Left renal pelvis (tissue), 4 donors: Measurements from ENCODE around the gene ITPR3. TPM values are rescaled to one million over a fixed set of nuclear protein-coding genes. Genes with fewer than 3 reads are reported as not detected.

Experiments used
- DNase-seq, 4 donors: peaks; one replicate each; pipeline ENCODE4 v3.0.0-alpha.2; 2013; ENCODE audit warnings: low read depth in 4 of 4, low spot score in 3 of 4
- polyA plus RNA-seq, 4 donors: library from polyadenylated mRNA; unstranded; fragments of 120-200 nt; gene quantifications; one replicate each; pipeline ENCODE4 v1.2.1, GENCODE V29; 2013; ENCODE audit not compliant: insufficient read length in 4 of 4

ITPR3 gene
- polyA plus RNA-seq, 4 donors: 7.5 to 17.0 (median 9.0) TPM

GRCh38 chr6:33664506-33665057 lies 43.5 kb downstream of the ITPR3 start:
- no peak for DNase-seq

DNA sequence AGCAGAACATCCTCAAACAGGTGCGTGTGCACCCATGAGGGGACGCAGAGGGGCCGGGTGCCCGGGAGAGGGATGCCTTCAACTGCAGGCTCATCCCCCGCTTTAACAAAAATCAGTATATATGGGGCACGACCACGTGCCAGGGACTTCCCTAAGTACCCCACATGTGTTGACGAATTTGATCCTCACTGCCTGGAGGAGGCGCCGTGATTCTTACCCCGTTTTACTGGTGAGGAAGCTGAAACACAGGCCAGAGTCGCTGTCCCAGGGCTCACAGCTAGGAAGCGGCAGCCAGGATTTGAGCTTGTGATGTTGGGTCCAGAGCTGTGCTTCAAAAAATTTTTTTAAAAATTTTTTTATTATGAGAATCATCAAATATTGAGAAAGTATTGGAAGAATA lies 44.8 kb downstream of the ITPR3 start:
- DNase-seq: no peak

DNA sequence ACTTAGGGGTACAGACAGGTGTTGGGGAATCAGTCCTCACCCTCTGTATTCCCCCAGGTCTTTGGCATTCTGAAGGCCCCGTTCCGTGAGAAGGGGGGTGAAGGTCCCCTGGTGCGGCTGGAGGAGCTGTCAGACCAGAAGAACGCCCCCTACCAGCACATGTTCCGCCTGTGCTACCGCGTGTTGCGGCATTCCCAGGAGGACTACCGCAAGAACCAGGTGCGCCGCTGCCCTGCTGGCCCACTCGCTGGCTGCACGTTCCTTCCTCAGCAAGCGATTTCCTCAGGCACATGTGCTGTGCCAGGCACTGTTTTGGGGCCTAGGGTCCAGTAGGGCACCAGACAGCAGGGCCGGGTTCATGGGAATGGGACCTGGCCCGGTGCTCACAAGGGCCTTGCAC lies 46.0 kb downstream of the ITPR3 start:
- DNase-seq: no peak

- no peak for DNase-seq
Measured at GRCh38 chr6:33667776-33668175, 46.7 kb downstream of the ITPR3 start.

- DNase-seq: no peak
Measured at GRCh38 chr6:33668328-33668727, 47.2 kb downstream of the ITPR3 start.

- DNase-seq: no peak
Measured at GRCh38 chr6:33668914-33669313, 47.8 kb downstream of the ITPR3 start.

GRCh38 chr6:33670086-33670660 lies 49.1 kb downstream of the ITPR3 start:
- DNase-seq: no peak

DNA sequence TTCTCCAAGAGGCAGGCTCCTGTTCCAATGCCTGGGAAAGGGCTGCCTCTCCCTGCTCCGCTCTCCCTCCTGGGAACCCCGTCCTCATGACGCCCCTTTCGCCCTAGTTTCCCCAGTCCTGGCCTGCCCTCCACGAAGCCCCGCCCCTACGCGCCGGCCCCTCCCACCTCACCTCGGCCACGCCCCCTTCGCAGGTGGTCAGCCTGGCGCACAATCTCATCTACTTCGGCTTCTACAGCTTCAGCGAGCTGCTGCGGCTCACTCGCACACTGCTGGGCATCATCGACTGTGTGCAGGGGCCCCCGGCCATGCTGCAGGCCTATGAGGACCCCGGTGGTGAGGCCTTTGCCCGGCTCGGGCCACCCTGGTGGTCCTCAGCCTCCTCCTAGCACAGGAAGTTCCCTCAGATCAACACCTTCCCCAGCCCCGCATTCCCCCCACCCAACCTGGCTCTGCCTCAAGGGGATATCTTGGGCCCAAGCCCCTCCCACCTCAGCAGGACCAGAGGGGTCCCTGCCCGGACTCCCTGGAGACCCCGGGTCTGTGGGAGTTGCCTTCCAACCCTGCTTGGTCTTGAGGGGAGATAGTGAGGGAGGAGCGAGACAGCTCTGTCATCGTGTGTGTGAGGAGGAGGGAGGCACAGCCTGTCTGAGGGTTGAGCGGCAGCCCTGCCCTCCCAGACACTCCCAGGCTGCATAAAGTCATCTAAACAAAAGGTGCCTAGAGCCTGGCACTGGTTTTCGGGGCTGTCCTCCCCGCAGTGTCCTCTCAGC lies 50.0 kb downstream of the ITPR3 start:
- DNase-seq: no peak

DNA sequence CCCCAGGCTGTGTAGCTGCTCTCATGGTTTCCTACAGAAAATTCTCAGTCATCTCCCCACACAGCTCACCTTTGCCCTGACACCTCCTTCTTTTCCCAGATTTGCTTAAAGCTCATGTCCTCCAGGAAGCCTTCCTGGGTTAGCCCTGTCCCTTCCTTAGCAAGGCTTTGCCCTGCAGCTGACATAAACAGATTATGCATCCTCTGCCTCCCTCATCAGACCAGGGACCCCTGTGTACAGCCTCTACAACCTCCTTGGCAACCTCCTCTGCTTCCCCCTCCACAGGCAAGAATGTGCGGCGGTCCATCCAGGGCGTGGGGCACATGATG lies 50.6 kb downstream of the ITPR3 start:
- no peak for DNase-seq

GRCh38 chr6:33672808-33673207 lies 51.7 kb downstream of the ITPR3 start:
- DNase-seq: no peak

- no peak for DNase-seq
Measured at GRCh38 chr6:33673851-33674250, 52.7 kb downstream of the ITPR3 start.

- no peak for DNase-seq
Measured at GRCh38 chr6:33675968-33676367, 54.8 kb downstream of the ITPR3 start.

- no peak for DNase-seq
Measured at GRCh38 chr6:33676416-33677142, 55.5 kb downstream of the ITPR3 start.

- no peak for DNase-seq
Measured at GRCh38 chr6:33677143-33677660, 56.1 kb downstream of the ITPR3 start.

DNA sequence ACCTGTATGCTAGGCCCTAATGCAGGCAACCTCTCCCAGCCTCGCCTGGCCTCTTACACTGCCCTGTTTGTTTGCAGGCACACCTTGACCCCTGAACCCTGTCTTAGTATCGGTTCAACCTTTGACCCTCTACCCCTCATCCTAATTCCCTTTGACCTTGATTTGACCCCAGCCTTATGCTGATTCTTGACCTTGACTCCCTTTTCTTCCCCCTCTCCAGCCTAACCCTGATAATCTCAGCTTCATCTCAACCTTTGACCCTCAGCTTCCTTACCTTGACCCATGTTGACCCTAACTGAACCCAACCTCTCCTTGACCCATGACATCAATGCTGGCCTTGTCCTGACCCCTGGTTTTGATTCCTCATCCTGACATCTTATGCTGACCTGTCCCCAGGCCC lies 56.6 kb downstream of the ITPR3 start:
- no peak for DNase-seq

DNA sequence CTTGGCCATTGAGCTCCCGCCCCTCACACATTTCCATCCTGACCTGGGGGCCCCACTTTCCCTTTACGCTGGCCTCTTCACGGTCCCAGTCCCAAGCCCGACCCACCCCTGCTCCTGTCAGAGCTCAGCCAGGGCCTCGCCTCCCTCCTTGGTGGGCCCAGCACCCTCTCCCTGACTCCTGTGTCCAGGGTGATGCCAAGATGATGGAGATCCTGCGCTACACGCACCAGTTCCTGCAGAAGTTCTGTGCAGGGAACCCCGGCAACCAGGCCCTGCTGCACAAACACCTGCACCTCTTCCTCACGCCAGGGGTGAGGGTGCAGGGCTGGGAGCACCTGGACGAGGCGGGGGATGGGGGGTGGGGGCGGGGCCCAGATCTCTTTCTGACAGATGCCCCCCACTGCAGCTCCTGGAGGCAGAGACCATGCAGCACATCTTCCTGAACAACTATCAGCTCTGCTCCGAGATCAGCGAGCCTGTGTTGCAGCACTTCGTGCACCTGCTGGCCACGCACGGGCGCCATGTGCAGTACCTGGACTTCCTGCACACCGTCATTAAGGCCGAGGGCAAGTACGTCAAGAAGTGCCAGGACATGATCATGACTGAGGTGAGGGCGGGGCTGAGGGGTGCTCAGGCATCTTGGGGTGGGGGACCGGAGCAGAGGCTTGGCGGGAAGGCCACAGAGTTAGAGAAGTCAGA lies 57.3 kb downstream of the ITPR3 start:
- no peak for DNase-seq

GRCh38 chr6:33678932-33679490 lies 57.9 kb downstream of the ITPR3 start:
- no peak for DNase-seq

GRCh38 chr6:33679761-33680160 lies 58.6 kb downstream of the ITPR3 start:
- DNase-seq: no peak

DNA sequence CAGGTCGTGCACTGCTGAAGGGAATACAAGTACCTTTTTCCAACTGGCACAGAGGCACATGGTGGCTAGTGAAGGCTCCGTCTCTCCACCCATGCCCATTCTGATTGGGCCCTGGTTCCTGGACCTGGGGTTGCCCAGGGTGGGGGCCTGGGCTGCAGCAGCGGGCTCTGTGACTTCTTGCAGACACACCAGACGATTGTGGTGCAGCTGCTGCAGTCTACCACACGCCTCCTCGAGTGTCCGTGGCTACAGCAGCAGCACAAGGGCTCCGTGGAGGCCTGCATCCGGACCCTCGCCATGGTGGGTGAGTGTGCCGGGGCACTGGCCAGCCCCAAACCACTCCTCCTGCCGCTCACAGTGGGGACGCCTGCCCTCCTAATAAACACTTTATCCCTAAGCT lies 61.2 kb downstream of the ITPR3 start:
- DNase-seq: no peak

DNA sequence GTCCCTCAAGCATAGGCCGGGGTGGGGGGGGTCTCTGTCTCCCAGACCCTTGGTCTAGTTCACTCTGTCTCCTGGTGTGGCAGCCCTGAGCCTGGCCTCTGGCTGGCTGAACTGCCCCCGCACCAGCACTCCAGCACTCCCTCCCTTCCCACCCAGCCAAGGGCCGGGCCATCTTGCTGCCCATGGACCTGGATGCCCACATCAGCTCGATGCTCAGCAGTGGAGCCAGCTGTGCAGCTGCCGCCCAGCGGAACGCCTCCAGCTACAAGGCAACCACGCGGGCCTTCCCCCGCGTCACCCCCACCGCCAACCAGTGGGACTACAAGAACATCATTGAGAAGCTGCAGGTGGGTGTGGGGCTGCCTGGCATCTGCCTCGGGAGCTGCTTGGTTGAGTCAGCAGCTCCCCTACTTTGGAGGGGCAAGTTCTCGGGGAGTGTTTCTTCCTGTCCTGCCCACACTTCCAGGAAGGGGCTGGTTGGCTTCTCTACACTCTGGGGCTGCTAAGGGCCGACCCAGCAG lies 62.0 kb downstream of the ITPR3 start:
- DNase-seq: no peak
